HG03066 (cell line): ENCODE measurements around the gene DYRK1A.

Source experiments
- ATAC-seq: cut with Tn5 transposase; IDR thresholded peaks from one replicate; pipeline ENCODE4 v1.9.1; 2021; ENCODE audit warnings: low read depth; ENCODE audit not compliant: unreplicated experiment

Gene DYRK1A

DNA sequence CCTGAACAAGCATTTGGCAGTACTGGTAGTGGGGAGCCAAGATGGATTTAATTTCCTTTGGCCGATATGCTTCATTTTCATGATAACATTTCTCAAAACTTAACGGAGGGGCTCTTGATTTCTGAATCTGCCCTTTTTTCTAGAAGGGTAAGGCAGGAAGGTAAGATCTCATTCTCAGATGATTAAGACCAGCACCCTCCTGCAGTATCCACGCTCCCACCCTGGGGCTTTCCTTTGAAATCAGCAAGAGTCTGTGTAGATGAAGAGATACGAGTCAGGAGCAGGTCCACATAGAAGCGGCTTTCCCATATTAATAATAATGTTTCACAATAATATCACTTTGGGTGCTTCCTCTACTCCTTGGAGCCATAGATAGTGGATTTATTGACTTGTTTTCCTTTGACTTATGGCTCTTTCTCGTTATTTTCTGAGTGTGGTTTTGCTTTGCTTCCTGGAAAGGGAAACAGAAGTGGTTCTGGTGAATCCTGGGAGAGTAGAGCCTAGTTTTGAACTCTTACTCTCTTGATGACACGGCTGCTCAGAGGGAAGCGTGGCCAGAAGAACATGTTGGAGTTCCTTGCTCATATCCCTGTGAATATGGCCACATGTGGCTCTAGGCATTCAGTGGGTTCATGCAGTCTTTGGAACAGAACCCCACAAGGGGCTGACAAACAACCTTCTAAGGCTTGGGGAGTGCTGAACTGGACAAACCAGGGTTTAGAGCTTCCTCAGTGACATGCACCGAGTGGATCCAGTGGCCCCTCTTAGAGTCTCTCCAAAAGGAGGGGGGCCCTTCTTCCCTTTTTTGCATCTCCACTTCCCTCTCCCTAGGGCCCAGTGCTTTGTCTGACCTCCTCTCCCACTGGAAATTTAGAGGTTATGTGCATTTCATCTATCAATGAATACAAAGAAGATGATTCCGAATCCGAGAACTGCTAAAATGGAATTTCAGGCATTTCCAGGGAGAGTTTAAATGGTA lies 195.7 kb downstream of the DYRK1A start:
- no peak for ATAC-seq

DNA sequence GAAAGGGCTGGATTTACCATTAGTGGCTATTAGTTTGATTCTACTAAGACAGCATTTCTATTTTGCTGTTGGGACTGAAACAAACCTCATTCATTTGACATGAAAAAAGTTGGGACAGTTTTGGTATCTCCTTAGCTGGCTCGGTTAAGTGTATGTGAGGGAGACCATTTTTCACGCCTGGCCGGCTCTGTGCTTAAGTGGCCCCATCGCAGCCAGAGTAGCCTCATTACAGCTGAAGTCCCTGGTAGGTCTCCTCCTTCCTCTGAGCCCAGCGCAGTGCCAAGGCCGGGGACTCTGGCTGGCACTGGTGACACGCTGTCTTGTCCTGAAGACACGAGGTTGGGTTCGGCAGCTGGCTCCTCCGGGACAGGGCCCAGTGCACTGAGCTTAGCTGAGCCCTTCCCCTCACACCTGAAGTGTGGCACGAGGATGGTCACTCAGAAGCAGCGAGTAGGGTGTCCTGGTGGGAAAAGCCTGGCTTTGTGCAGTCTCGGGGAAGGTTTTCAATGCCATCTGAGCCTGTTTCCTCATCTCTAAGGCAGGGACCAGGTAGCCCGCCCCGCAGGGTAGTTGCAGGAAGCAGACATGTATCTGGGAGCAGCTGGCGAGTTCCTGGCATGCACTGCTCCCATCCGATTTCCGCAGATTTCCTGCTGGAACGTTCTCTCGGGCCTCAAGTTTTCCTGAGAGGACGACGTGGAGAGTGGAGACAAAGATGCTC lies 196.5 kb downstream of the DYRK1A start:
- peak; percentile 12 for ATAC-seq

GRCh38 chr21:37563641-37564340 lies 197.2 kb downstream of the DYRK1A start:
- ATAC-seq, result peak; percentile 88

DNA sequence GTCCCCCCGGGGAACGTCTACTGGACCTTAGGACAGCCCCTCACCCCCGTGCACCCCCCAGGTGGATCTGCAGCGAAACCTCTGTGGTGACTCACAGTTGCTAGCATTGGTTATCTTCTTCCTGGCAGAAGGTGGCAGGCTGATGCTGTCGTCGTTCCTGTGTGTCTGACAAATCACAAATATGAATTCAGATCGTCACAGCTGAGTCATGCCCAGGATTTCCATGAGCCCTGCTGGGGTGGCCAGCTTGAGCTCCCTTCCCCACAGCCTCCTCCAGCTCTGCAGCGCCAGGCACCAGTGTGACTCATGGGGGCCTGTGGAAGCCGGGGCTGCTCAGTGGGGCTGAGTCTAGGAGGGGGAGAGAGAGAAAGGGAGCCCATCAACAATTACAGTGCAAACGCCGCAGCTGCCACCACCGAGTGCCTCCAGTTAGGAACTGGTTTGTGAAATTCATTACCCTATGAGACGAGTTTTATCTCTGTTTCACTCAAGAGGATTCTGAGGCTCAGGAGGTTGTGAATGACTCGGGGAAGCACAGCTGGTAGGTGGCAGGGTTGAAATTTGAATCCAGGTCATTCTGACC lies 197.9 kb downstream of the DYRK1A start:
- peak; percentile 49 for ATAC-seq

GRCh38 chr21:37564924-37565529 lies 198.5 kb downstream of the DYRK1A start:
- no peak for ATAC-seq

GRCh38 chr21:37565530-37566223 lies 199.1 kb downstream of the DYRK1A start:
- ATAC-seq, result no peak

GRCh38 chr21:37566790-37567615 lies 200.4 kb downstream of the DYRK1A start:
- no peak for ATAC-seq

GRCh38 chr21:37568415-37568814 lies 201.8 kb downstream of the DYRK1A start:
- ATAC-seq, result no peak

GRCh38 chr21:37568916-37569315 lies 202.3 kb downstream of the DYRK1A start:
- ATAC-seq, result no peak

- no peak for ATAC-seq
These were observed 204.9 kb downstream of the DYRK1A start for GRCh38 chr21:37571442-37571841.

DNA sequence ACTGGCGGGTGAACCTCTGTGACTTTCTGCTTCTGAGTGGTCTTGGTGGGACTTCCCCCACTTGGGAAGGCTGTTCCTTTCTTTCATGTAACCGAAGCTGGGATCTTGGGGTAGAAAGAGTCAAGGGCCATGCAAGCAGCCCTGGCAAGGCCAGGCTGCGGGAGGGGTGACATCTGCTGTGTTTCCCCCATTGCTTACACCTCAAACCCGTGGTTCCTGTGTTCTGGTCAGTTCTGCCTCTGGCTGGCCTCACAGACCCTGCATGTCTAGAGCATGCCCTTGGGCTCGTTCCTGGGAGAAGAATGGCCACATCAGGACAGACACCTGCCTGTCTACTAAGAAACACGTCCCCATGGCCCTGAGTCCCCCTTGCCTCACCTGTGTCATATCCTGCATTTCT lies 207.7 kb downstream of the DYRK1A start:
- ATAC-seq, result no peak

DNA sequence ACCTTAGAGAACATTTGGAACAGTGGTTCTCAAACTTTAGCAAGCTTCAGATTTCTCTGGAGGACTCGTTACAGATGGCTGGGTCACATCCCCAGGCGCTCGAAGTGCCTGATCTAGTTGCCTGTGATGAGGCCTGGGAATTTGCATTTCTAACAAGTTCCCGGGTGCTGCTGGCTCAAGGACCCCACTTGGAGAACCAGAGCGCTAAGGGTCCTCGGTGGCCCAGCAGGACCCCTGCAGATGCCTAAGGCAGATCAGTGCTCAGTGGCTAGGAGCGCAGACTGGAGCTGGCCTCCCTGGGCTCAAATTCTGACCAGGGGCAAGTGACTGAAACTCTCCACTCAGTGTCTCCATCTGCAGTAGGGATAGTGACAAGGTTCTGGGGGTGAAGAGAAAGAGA lies 208.2 kb downstream of the DYRK1A start:
- no peak for ATAC-seq

DNA sequence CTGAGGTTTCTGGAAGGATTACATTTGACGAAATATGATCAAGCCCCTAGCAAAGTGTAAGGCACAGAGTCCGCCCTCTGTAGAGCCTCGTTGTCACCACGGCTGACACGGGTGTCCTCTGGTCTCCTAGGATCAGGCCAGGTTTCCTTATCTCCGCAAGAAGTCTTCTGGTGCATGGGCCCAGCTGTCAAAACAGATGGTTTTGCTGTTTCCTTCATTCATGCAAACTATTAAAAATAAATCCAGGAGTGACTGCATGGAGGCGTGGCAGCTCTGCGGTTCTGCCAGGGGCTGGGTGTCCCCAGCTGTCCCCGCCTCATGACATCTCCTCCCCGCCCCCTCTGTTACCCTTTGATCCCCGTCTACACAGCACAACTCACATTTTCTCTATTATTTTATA lies 209.0 kb downstream of the DYRK1A start:
- ATAC-seq, result no peak
